NCI-H2107 treated with DMSO at 0.1 percent for 48 hours (cell line): ENCODE data around the gene ARID3A.

Experiments used
- DNase-seq: peaks from one replicate; lab custom pipeline; 2025; ENCODE audit not compliant: unreplicated experiment; lab: John Stamatoyannopoulos, UW

Gene ARID3A

GRCh38 chr19:960601-960938, 34.7 kb downstream of the ARID3A start:
- no peak for DNase-seq

DNA sequence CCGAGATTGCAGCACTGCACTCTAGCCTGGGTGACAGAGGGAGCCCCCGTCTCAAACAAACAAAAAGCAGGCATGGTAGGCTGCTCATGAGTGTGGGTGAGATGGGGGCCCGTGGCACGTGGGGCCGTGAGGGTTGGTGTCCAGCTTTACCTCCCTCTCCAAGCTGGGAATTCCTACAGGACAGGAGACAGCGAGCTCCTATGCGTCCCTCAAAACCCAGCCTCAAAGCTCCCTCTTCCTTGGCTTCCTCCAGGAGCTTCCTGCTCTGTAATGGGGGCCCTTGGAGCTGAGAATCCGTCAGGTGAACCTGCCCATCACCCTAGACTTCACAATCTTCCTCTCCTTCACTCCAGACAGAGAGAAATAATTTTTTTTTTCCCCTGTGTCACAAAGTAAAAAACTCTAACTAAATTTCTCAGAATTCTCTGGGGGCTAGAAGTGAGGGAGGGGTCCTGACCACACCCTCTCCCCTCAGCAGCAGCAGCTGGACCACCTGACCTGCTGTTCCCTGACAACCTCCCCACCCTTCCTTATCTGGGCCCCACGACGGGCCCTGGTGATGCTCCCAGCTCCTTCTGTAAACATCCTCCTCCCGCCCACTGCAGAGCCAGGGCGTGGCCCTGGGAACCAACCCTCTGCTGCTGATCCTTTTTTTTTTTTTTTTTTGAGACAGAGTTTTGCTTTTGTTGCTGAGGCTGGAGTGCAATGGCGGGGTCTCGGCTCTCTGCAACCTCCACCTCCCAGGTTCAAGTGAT, 36.2 kb downstream of the ARID3A start:
- no peak for DNase-seq

GRCh38 chr19:962683-963400, 37.0 kb downstream of the ARID3A start:
- DNase-seq: no peak

- DNase-seq: no peak
These were observed 37.7 kb downstream of the ARID3A start for GRCh38 chr19:963486-963951.

- no peak for DNase-seq
These were observed 38.3 kb downstream of the ARID3A start for GRCh38 chr19:964116-964520.

- DNase-seq: no peak
These were observed 39.2 kb downstream of the ARID3A start for GRCh38 chr19:964761-965694.

DNA sequence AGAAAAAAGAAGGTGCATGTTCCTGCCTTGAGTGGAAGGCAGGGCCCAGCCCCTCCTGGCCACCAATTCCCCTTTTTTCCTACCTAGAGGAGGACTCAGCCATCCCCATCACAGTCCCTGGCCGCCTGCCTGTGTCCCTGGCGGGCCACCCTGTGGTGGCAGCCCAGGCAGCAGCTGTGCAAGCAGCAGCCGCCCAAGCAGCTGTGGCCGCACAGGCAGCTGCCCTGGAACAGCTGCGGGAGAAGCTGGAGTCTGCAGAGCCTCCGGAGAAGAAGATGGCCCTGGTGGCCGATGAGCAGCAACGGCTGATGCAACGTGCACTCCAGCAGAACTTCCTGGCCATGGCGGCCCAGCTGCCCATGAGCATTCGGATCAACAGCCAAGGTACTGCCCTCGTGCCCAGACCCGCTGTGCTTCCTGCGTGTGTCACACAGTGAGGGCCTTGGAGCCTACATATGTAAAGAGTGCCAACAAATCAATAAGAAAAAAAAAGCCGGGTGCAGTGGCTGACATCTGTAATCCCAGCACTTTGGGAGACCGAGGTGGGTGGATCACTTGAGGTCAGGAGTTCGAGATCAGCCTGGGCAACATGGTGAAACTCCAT, 40.8 kb downstream of the ARID3A start:
- no peak for DNase-seq

DNA sequence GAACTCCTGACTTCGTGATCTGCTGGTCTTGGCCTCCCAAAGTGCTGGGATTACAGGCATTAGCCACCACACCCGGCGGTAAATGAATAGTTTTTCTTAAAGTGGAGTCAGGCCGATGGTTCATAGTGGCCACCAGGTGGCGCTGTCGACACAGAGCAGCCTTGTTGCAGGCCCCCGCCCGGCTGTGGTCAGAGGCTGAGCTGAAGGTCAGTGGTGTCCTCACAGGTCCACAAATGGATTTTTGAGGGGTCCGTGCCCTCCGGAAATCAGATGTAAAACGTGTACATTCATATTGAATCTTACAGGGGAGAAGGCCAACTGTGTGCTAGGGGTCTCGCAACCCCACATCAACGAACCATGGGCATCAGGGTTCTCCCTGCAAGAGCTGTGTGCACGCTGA, 44.9 kb downstream of the ARID3A start:
- DNase-seq: no peak

DNA sequence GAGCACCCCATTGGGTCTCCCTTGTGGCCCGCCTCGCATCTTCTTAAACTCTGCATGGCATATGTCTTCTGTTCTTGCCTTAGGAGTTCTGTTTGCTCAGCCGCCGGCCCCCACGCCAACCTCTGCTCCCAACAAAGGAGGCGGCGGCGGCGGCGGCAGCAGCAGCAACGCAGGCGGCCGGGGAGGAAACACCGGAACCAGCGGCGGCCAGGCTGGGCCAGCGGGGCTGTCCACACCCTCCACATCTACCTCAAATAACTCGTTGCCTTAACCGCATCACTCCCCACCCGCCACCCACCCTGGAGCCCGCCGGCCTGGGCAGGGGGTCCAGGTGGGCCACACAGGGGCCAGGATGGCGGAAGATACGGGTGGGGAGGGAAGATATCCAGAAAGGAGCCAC, 46.0 kb downstream of the ARID3A start:
- no peak for DNase-seq

DNA sequence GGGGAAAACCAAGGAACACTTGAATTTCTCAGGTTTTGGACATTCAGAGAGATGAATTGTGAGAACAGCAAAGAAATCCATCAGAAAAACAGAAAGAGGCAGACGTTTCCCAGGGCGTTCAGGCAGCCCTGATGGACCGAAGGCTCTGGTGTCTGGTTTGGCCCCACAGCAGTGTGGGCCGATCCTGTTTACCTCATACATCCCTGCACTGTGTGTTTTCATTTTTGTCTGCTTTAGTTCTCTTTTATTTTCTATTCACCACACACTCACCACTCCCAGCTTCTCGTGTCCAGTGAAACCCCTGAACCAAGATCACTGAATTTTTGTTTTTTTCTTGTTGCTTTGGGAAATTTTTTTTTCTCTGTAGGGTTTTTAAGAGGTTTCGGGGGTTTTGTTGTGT, 46.4 kb downstream of the ARID3A start:
- DNase-seq: no peak

- DNase-seq: no peak
These were observed 48.1 kb downstream of the ARID3A start for GRCh38 chr19:973726-974563.

- no peak for DNase-seq
These were observed 48.9 kb downstream of the ARID3A start for GRCh38 chr19:974564-975257.

GRCh38 chr19:976476-976875, 50.6 kb downstream of the ARID3A start:
- no peak for DNase-seq

GRCh38 chr19:977058-977464, 51.2 kb downstream of the ARID3A start:
- DNase-seq: no peak

GRCh38 chr19:979318-979741, 53.5 kb downstream of the ARID3A start:
- no peak for DNase-seq

GRCh38 chr19:980133-980998, 54.5 kb downstream of the ARID3A start:
- DNase-seq: no peak

GRCh38 chr19:982567-983170, 56.8 kb downstream of the ARID3A start:
- DNase-seq: no peak
